Measurements from ENCODE around the gene MYO5C.
"Not testable (repeated sequence)": the region's sequence is repeated elsewhere in the genome, so short reads cannot be mapped to it uniquely, and the experiment has no call there.

The MYO5C gene

GRCh38 chr15:52200831-52201365, 94.7 kb downstream of the MYO5C start:
- no peak for DNase-seq

DNA sequence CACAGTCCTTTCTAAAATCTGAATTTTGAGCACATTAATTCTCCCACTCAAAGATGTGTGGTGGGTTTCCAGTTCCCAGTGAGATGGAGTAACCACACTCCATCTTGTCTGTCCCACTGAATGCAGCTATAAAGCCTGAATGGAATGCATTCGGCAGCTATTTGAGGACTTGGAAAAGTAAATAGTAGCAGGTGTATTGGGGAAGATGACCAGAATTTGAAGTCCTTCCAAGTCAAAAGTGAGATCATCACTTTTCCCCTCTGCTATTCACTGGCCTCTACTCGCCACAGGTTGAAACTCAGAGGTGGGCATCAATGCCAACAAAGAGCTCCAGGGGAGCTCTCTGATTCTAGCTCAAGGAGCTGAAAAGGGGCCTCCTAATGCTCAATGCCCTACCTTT, 96.3 kb downstream of the MYO5C start:
- no peak for DNase-seq

DNA sequence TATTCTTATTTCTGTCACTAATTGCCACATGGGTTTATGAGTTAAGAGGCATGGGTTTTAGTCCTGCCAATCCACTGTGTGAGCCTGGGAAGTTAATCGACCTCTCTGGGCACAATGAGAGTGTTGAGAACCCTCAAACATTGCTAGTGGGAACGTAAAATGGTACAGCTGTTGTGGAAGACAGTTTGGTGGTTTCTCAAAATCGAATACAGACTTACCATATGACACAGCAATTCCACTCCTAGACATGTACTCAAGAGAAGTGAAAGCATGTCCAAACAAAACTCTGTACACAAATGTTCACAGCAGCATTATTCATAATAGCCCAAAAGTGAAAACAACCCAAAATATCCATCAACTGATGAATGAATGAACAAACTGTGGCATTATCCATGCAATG, 98.7 kb downstream of the MYO5C start:
- DNase-seq: no peak

DNA sequence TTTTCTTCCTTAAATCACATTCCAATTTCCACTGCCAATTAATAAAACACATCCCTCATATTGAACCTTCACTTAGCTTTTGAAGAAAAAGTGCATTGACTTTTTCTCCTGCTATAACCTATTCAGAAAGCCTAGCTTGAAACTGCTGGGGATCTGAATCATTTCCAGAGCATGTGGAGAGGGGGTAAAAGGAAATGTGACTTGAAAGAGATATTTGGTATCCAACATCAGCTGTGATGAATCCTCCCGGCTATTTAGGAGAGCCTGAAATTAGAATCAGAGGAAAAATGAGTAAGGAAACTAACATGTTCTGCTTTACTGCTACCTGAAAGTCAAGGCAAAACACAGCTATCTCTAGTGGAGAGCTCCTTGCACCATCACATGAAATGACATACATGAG, 101.8 kb downstream of the MYO5C start:
- no peak for DNase-seq

GRCh38 chr15:52193321-52193720, 102.3 kb downstream of the MYO5C start:
- DNase-seq: no peak

- DNase-seq: no peak
Measured at GRCh38 chr15:52191207-52191606, 104.4 kb downstream of the MYO5C start, which contains the start of gene GNB5. GNB5 (minus strand) TSS chr15:52191392; CDS start chr15:52184676, 6,716 bp downstream.

GRCh38 chr15:52186651-52187486, 108.7 kb downstream of the MYO5C start:
- DNase-seq: no peak

GRCh38 chr15:52185151-52185561, 110.4 kb downstream of the MYO5C start:
- no peak for DNase-seq

DNA sequence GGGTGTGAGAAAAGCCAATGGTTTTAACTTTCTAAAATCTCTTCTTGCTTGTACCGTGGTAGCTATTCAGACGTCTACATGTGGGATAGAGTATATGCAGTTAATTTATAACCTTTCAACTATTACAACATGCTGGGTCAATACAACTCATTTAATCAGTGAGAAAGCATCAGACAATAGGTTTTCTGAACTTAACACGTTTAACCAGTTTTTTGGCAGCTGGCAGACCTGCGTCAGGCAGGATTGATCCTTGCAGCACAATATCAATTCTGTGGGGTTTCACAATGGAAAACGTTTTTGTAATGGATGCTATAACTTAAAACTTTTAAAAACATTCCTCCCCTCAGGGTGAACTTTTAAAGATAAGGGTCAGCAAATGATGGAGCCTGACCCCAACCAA, 110.9 kb downstream of the MYO5C start:
- DNase-seq: no peak

GRCh38 chr15:52183562-52184173, 111.9 kb downstream of the MYO5C start:
- DNase-seq: no peak

GRCh38 chr15:52181938-52182780, 113.4 kb downstream of the MYO5C start:
- DNase-seq: no peak

DNA sequence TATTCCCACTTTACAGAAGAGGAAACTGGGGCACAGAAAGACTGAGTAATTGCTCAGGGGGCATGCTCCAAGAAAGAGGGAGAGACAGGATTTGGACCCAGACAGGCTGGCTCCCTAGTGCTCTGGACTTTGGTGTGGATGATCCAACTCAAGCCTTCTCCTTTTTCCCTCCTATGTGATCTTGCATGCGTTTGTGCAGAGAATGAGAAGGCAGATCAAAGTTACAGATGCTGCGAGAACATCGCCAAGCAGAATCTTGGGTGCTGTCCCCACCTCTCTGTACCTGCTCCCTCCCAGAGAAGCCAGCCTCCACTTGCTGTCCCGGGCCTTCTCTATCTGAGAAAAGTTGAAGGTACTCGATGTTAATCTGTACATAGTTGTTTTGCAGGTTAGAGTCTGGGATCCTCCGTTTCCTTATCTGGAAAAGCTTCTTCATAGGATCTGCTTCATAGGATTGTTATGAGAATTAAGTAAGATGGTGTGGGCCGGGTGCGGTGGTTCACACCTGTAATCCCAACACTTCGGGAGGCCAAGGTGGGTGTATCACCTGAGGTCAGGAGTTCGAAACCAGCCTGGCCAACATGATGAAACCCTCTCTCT, 114.7 kb downstream of the MYO5C start:
- DNase-seq: no peak

GRCh38 chr15:52180196-52180835, 115.3 kb downstream of the MYO5C start:
- DNase-seq: no peak

DNA sequence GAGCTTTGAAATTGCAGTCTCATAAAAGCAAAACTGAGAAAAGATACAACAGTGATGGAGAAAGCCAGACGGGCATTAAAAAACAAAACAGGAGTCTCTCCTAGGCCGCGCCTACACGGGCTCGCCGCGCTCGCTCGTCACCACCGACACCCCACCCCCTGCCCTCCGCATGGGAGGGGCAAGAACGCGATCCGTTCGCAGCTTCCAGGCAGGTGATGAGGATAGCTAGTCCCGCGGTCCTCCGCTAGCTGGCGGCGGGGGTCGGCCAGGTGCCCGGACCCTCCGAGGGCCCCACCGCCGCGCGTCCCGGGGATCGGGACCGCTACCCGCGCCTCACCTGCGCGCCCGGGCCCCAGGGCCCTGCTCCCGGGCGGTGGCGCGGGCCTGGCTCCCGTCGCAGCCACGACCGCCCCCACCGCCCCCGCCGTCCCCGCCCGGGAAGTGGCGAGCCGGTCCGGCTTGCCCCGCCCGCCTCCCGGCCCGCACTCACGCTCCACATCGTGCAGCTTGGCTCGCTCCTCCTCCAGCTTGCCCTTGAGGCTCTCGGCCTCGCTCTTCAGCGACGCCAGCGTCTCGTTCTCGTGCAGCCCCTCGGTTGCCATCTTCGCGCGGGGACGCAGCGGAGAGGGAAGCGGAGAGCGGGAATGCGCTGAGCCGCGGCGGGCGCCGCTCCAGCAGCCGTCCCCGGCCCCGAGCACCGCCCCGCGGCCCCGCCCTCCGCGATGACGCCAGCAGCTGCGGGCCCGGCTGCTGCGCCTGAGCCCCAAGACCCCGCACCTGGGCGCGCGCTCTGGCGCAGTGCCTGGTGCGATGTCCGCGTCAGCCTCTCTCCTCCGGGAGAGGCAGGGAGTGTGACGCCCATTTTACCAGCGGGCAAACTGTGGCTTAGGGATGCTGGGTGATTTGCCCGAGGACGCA, 116.1 kb downstream of the MYO5C start:
- DNase-seq: peak; percentile 35

DNA sequence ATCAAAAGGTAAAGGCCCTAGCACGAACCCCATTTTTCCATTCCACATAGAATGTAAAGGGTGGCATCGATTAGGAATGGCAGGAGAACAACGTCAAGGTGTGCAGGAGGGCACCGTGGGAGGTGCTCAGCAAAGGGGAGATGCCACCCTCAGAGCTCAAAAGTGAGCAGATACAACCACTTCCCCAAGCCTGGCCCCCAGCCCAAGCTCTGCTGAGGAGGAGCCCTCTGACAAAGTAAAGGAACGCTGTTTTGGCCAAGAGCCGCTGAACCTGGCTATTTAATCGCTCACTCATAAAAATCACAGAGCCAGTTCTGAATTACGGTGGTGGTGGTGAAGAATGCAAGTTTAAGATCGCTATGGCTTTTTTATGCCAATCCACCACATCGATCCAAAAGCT, 116.8 kb downstream of the MYO5C start:
- DNase-seq: no peak

- no peak for DNase-seq
Measured at GRCh38 chr15:52172869-52173268, 122.7 kb downstream of the MYO5C start.

DNA sequence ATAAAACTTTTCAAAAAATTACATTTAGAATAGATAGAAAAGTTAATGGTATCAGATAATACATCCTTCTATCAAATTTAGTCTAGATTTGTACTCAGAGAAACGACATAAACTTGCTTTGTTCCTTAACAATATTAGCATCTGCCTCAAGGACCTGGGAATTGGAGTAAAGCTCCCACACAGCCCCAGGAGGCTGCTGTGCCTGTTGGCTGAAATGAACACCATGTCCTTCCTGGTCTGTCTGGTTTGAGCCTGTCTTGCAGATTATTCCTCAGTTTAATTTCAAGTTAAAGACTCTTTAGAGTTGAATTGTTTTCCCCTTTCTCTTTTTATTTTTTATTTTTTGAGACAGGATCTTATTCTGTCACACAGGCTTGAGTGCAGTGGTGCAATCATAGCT, 123.8 kb downstream of the MYO5C start:
- DNase-seq: no peak

GRCh38 chr15:52171386-52171785, 124.2 kb downstream of the MYO5C start:
- no peak for DNase-seq

GRCh38 chr15:52170199-52170598, 125.4 kb downstream of the MYO5C start:
- not testable (repeated sequence) for DNase-seq

DNA sequence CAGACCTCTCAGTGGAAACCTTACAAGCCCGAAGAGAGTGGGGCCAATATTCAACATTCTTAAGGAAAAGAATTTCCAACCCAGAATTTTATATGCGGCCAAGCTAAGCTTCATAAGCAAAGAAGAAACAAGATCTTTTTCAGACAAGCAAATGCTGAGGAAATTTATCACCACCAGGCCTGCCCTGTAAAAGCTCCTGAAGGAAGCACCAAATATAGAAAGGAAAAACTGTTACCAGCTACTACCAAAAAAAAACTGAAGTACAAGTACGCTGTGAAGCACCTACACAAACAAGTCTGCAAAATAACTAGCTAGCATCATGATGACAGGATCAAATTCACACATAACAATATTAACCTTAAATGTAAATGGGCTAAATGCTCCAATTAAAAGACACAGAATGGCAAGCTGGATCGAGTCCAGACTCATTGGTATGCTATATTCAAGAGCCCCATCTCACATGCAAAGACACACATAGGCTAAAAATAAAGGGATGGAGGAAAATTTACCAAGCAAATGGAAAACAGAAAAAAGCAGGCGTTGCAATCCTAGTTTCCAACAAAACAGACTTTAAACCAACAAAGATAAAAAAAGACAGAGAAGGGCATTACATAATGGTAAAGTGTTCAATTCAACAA, 130.0 kb downstream of the MYO5C start:
- not testable (repeated sequence) for DNase-seq
